GM12865 (cell line): ENCODE results near the gene PRELP.

Experiments used
- DNase-seq: peaks from one replicate; pipeline ENCODE4 v3.0.0; 2010; ENCODE audit warnings: low read depth
- H3K4me3 ChIP-seq: 2 replicates; pipeline ENCODE4 v1.5.1; 2011; ENCODE audit warnings: mild to moderate bottlenecking, low read depth, low read length, control low read depth
- TF ChIP-seq, protein P1 (sequence below): IDR thresholded peaks from 2 replicates; pipeline ENCODE4 v1.5.1; 2011; ENCODE audit warnings: low read length, control low read depth, low read depth, inconsistent platforms; ENCODE audit not compliant: insufficient read depth; ENCODE audit errors: missing control alignments

PRELP gene

DNA sequence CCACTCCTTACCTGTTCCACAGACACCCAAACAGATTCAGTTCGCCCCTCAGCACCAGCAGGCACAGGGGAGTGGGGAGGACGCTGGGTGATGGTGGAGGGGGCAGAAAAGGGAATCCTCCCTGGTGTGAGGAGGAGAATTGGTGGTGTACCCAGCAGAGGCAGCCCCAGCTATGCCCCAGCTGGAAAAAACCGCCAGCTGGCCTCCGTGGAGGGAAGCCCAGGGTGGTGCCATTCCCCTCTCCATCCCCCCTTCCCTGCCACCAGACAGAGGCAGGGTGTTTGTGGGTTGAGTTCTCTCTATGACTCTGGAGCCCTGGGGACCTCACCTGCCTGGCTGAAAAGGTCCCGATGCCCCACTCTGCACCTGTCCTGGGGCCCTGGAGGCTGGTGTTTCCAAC is 46.2 kb downstream of the PRELP start:
- H3K4me3 ChIP-seq, result no peak overlapping the region
- TF ChIP-seq, protein P1, sequence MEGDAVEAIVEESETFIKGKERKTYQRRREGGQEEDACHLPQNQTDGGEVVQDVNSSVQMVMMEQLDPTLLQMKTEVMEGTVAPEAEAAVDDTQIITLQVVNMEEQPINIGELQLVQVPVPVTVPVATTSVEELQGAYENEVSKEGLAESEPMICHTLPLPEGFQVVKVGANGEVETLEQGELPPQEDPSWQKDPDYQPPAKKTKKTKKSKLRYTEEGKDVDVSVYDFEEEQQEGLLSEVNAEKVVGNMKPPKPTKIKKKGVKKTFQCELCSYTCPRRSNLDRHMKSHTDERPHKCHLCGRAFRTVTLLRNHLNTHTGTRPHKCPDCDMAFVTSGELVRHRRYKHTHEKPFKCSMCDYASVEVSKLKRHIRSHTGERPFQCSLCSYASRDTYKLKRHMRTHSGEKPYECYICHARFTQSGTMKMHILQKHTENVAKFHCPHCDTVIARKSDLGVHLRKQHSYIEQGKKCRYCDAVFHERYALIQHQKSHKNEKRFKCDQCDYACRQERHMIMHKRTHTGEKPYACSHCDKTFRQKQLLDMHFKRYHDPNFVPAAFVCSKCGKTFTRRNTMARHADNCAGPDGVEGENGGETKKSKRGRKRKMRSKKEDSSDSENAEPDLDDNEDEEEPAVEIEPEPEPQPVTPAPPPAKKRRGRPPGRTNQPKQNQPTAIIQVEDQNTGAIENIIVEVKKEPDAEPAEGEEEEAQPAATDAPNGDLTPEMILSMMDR, result no peak
- no peak for DNase-seq

DNA sequence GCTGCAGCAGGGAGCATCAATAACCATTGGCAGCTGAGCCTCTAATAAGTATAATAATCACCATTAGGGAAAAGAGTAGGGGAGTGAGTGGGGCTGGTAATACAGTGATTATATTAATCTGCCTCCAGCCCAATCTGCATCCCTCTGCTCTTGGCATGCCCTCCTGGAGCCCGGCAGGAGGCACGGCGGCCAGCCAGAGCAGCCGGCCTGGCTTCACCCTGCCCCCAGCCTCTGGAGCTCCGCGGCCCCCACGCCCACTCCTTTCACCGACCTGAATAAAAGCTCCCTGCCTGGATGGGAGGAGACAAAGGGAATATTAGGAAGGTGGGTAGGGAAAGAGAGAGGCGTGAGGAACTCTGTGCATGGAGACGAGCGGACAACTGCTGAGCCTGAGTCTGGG is 46.6 kb downstream of the PRELP start:
- TF ChIP-seq, protein P1, result no peak
- DNase-seq, result no peak
- H3K4me3 ChIP-seq, result no peak overlapping the region

DNA sequence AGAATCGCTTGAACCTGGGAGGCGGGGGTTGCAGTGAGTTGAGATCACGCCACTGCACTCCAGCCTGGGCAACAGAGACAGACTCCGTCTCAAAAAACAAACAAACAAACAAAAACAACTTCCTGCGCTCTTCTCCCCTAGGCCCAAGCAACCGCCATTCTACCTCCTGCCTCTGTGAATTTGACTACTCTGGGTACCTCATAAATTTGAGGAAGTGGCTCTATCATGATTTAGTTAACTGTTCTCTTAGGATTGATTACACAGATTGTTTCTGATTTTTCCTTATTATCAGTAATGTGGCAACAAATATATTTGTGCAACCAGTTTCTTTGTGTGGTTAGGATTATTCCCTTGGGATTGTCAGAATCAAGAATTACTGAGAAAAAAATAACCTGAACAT is 48.1 kb downstream of the PRELP start:
- DNase-seq, result no peak
- TF ChIP-seq, protein P1, result no peak
- H3K4me3 ChIP-seq, result no peak overlapping the region

DNA sequence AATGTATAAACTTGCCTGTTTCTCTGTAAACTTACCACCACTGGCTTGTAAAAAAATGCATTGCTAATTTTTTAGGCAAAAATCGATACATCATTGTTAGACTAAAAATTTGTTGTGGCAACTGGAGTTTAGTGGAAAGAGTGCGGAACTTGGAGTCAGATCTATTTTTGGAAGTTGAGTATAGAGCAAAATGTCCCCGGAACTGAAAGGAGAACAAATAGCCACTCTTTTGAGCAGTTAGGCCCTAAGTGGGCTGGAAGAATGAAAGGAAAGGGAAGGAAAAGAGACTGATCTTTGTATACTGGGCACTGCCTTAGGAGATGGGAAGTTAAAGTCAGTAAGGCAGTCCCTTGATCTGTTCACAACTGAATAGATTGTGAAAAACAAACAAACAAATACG is 48.5 kb downstream of the PRELP start:
- no peak for DNase-seq
- TF ChIP-seq, protein P1, result no peak
- H3K4me3 ChIP-seq, result no peak overlapping the region

DNA sequence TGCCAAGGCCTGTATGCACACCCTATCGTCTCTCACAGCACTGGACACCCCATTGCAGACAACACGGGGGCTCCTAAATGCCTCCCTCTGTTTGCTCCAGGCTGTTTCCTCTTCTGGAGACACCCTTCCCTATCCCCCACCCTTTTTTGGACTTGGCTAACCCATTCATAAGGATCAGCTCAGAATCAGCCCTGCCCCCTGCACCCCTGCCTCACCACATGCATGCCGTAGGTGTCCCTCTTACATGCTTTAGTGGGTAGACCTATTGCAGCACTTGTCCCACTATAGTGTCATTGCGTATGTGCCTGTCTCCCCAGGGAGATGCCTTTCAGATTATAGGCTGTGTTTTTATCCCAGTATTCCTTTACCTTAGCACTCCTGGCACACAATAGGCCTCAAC is 49.2 kb downstream of the PRELP start:
- no peak overlapping the region for H3K4me3 ChIP-seq
- DNase-seq, result no peak
- TF ChIP-seq, protein P1, result no peak

DNA sequence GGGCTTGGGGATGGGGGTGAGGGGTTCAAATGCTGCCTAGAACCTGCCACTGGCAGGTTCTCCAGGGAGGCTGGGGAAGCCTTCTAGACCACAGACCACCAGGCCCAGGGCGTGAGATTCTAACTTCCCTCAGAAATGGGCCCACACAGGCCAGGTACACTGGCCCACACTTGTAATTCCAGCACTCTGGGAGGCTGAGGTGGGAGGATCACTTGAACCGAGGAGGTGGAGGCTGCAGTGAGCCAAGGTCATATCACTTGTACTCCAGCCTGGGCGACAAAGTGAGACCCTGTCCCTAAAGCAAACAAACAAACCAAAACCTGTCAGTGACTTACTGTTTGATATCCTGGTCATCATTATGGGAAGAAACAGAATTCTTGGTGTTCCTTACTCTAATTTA is 50.1 kb downstream of the PRELP start:
- DNase-seq, result no peak
- H3K4me3 ChIP-seq, result no peak overlapping the region
- TF ChIP-seq, protein P1, result no peak

DNA sequence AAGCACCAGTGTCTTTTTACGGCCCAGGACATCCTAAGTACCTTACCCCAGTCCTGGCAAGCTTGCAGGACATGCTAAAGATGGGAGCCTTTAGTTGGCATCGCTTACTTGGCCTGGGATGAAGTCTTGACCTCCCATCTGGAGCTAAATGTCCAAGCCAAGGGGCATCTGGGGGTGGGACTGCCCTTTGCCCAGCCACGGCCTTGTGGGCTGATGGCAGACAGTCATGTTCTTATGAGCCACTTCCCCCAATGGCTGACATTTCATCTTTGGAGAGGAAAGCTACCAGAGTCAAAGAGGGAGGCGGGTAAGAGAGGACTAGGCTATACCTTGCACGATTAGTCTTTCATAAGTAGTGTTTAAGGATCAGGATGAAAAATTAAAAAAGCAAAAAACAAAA is 50.5 kb downstream of the PRELP start:
- DNase-seq, result no peak
- TF ChIP-seq, protein P1, result no peak
- no peak overlapping the region for H3K4me3 ChIP-seq
